Kidney epithelial cell (primary cell): ENCODE data around the gene ARHGEF7. TPM values are rescaled to one million over a fixed set of nuclear protein-coding genes. Genes with fewer than 3 reads are reported as not detected.

Experiments
- DNase-seq: peaks from one replicate; pipeline ENCODE4 v3.0.0-alpha.2; 2010; ENCODE audit warnings: low read depth
- H3K27me3 ChIP-seq: 2 replicates; pipeline ENCODE4 v1.6.0; 2011; ENCODE audit warnings: low read length; ENCODE audit not compliant: control insufficient read depth, insufficient read depth
- H3K36me3 ChIP-seq: 2 replicates; pipeline ENCODE4 v1.5.1; 2011; ENCODE audit warnings: low read length; ENCODE audit not compliant: control insufficient read depth, insufficient read depth
- H3K4me3 ChIP-seq: 2 replicates; pipeline ENCODE4 v1.5.1; 2011; ENCODE audit warnings: low read depth, mild to moderate bottlenecking, control low read depth, low read length
- CTCF ChIP-seq: IDR thresholded peaks from 2 replicates; pipeline ENCODE4 v1.5.1; 2011; ENCODE audit warnings: mild to moderate bottlenecking, moderate library complexity, low read length, control low read depth, inconsistent platforms; ENCODE audit not compliant: insufficient read depth, poor library complexity, severe bottlenecking
- total RNA-seq: library from RNA; depleted of rRNA; stranded (reverse); fragments of >200 nt; gene quantifications from 2 replicates; pipeline ENCODE4 v1.2.3, GENCODE V29; 2015

Gene ARHGEF7
- total RNA-seq, 1 donor from 2014 or later: 32.4 TPM

GRCh38 chr13:111248822-111249221 lies 133.7 kb downstream of the ARHGEF7 start:
- no peak for TF ChIP-seq CTCF
- H3K36me3 ChIP-seq: no peaks in the 10 kb centered on the region
- no peak overlapping the region for H3K4me3 ChIP-seq

GRCh38 chr13:111249637-111250360 lies 134.7 kb downstream of the ARHGEF7 start:
- no peak overlapping the region for H3K4me3 ChIP-seq
- no peaks in the 10 kb centered on the region for H3K27me3 ChIP-seq
- no peak for DNase-seq
- TF ChIP-seq CTCF: no peak
- H3K36me3 ChIP-seq: no peaks in the 10 kb centered on the region

More at GRCh38 chr13:111248822-111249221, 133.7 kb downstream of the ARHGEF7 start:
- H3K27me3 ChIP-seq: no peaks in the 10 kb centered on the region
- no peak for DNase-seq

- peak; percentile 32 for DNase-seq
- Histone ChIP-seq H3K36me3 (no peaks in the 10 kb centered on the region), H3K27me3 (no peaks in the 10 kb centered on the region), H3K4me3 (no peak overlapping the region)
- no peak for TF ChIP-seq CTCF
Measured at GRCh38 chr13:111251646-111252445, 136.7 kb downstream of the ARHGEF7 start.

- no peak for TF ChIP-seq CTCF
- no peak overlapping the region for H3K4me3 ChIP-seq
- no peak for DNase-seq
- H3K27me3 ChIP-seq: no peaks in the 10 kb centered on the region
- H3K36me3 ChIP-seq: no peaks in the 10 kb centered on the region
Measured at GRCh38 chr13:111252446-111253364, 137.6 kb downstream of the ARHGEF7 start.

GRCh38 chr13:111253365-111253872 lies 138.3 kb downstream of the ARHGEF7 start:
- DNase-seq: no peak
- Histone ChIP-seq H3K36me3 (no peaks in the 10 kb centered on the region), H3K4me3 (no peak overlapping the region), H3K27me3 (no peaks in the 10 kb centered on the region)
- no peak for TF ChIP-seq CTCF
